B cell (primary cell): ENCODE measurements around the gene SLC15A5. TPM values are rescaled to one million over a fixed set of nuclear protein-coding genes. Genes with fewer than 3 reads are reported as not detected.

Source experiments
- ATAC-seq: fragments of 200-7000 bp; cut with Tn5 transposase; one replicate; pipeline ENCODE4 v1.10.0; 2021; ENCODE audit warnings: low read depth, mild to moderate bottlenecking, moderate number of reproducible peaks, moderate library complexity
- CTCF ChIA-PET: fragments of 350-600 bp; sonication (Branson Sonifier 250); formaldehyde crosslinking; loops from one replicate; lab custom pipeline; 2021; ENCODE audit warnings: antibody characterized with exemption, inconsistent platforms; lab: Charles Lee
- POLR2A ChIA-PET: fragments of 350-600 bp; sonication (Branson Sonifier 250); formaldehyde crosslinking; loops from one replicate; lab custom pipeline; 2021; ENCODE audit warnings: antibody characterized with exemption; lab: Charles Lee
- DNase-seq: peaks from one replicate; pipeline ENCODE4 v3.0.0; 2013
- H2AFZ ChIP-seq: 2 replicates; pipeline ENCODE4 v1.6.1; 2012; ENCODE audit warnings: mild to moderate bottlenecking, low read depth, low read length; ENCODE audit not compliant: insufficient read depth, poor library complexity, severe bottlenecking
- H3K27ac ChIP-seq, 2 donors: 1 replicate in 1 of 2; 2 replicates in 1 of 2; pipeline ENCODE4 v1.5.1; 2012 to 2013; ENCODE audit warnings: low read length in 2 of 2, mild to moderate bottlenecking in 2 of 2, moderate library complexity in 1 of 2
- H3K27me3 ChIP-seq, 4 experiments: fragments of 200-600 bp in 1 of 4; sonication (generic) in 1 of 4; replicated peaks in 1 of 4; 1 replicate in 2 of 4; 2 replicates in 2 of 4; pipeline versions ENCODE4 v1.6.1 to v1.7.0; 2013 to 2016; ENCODE audit warnings: low read length in 3 of 4, mild to moderate bottlenecking in 2 of 4, mixed read lengths in 1 of 4, moderate library complexity in 1 of 4; ENCODE audit not compliant: insufficient read depth in 4 of 4, control insufficient read depth in 3 of 4; ENCODE audit errors: control extremely low read depth in 1 of 4
- H3K36me3 ChIP-seq, 2 experiments: replicated peaks in 1 of 2; 1 replicate in 1 of 2; 2 replicates in 1 of 2; pipeline versions ENCODE4 v1.6.1 to v1.7.1; 2013; ENCODE audit warnings: low read length in 1 of 2; ENCODE audit not compliant: insufficient read depth in 2 of 2, control insufficient read depth in 1 of 2; ENCODE audit errors: control extremely low read depth in 1 of 2, extremely low read depth in 1 of 2
- H3K4me1 ChIP-seq, 2 donors: fragments of 200-600 bp in 1 of 2; sonication (generic) in 1 of 2; 1 replicate in 1 of 2; 2 replicates in 1 of 2; pipeline versions ENCODE4 v1.5.1 to v1.6.1; 2013 to 2017; ENCODE audit warnings: low read length in 2 of 2; ENCODE audit not compliant: control insufficient read depth in 2 of 2, insufficient read depth in 2 of 2
- H3K4me2 ChIP-seq: replicated peaks from 2 replicates; pipeline ENCODE3; 2012; ENCODE audit warnings: mild to moderate bottlenecking, low read depth, low read length; ENCODE audit not compliant: poor library complexity, severe bottlenecking
- H3K4me3 ChIP-seq, 5 experiments: fragments of 200-600 bp in 1 of 5; sonication (generic) in 1 of 5; 1 replicate in 3 of 5; 2 replicates in 2 of 5; pipeline versions ENCODE4 v1.5.1 to v1.7.0; 2011 to 2016; ENCODE audit warnings: low read length in 4 of 5, mild to moderate bottlenecking in 4 of 5, low read depth in 2 of 5, control low read depth in 1 of 5, moderate library complexity in 1 of 5; ENCODE audit not compliant: insufficient read depth in 1 of 5; ENCODE audit errors: control extremely low read depth in 1 of 5, extremely low read depth in 1 of 5
- H3K79me2 ChIP-seq: fragments of 200-600 bp; sonication (generic); one replicate; pipeline ENCODE4 v1.6.0; 2016; ENCODE audit warnings: low read length; ENCODE audit not compliant: control insufficient read depth, insufficient read depth
- H3K9ac ChIP-seq: fragments of 200-600 bp; sonication (generic); 2 replicates; pipeline ENCODE4 v1.6.1; 2017; ENCODE audit warnings: mild to moderate bottlenecking, low read length, moderate library complexity
- H3K9me3 ChIP-seq, 3 donors: one replicate each; pipeline versions ENCODE4 v1.6.1 to v1.7.1; 2013; ENCODE audit warnings: low read length in 2 of 3; ENCODE audit not compliant: control insufficient read depth in 2 of 3, insufficient read depth in 1 of 3; ENCODE audit errors: control extremely low read depth in 1 of 3
- H4K20me1 ChIP-seq: 2 replicates; pipeline ENCODE4 v1.6.0; 2012; ENCODE audit warnings: mild to moderate bottlenecking, low read length; ENCODE audit not compliant: insufficient read depth, control insufficient read depth, poor library complexity, severe bottlenecking
- H3K27ac Mint-ChIP-seq: one replicate; pipeline ENCODE4 v1.8.0; 2021; ENCODE audit warnings: mixed read lengths
- H3K27me3 Mint-ChIP-seq: one replicate; pipeline ENCODE4 v1.8.0; 2021; ENCODE audit warnings: mixed read lengths
- H3K4me1 Mint-ChIP-seq: one replicate; pipeline ENCODE4 v1.8.0; 2021; ENCODE audit warnings: mixed read lengths
- H3K4me3 Mint-ChIP-seq: one replicate; pipeline ENCODE4 v1.8.0; 2021; ENCODE audit warnings: mixed read lengths
- H3K9me3 Mint-ChIP-seq: one replicate; pipeline ENCODE4 v1.8.0; 2022; ENCODE audit warnings: mixed read lengths; ENCODE audit not compliant: insufficient read depth
- EZH2 ChIP-seq: IDR thresholded peaks from 2 replicates; pipeline ENCODE4 v1.6.1; 2012; ENCODE audit warnings: borderline replicate concordance, low read depth, mild to moderate bottlenecking, moderate library complexity, low read length; ENCODE audit not compliant: insufficient read depth, poor library complexity, severe bottlenecking
- whole genome bisulfite sequencing: methylation state at CpG from one replicate; pipeline ENCODE4 v1.1.5; 2013; ENCODE audit warnings: missing lambda C conversion rate; ENCODE audit not compliant: insufficient coverage; 5-methylcytosine and 5-hydroxymethylcytosine counted together
- intact Hi-C: fragments of 100-400 bp; cut with micrococcal nuclease; formaldehyde crosslinking; loops from one replicate; pipeline ENCODE4 v1.10.0; 2022
- polyA plus RNA-seq: library from polyadenylated mRNA; depleted of rRNA; stranded (reverse); fragments of >200 nt; gene quantifications from 2 replicates; pipeline ENCODE4 v1.2.3, GENCODE V29; 2012
- total RNA-seq, 2 donors: library from RNA; stranded (reverse); fragments of 120-200 nt in 1 of 2; gene quantifications; 1 replicate in 1 of 2; 2 replicates in 1 of 2; pipeline versions ENCODE4 v1.2.3 to v1.2.4, GENCODE V29; 2013 to 2022
- TF ChIP-seq, protein P1 (sequence below): fragments of 200-600 bp; IDR thresholded peaks from one replicate; pipeline ENCODE4 v1.8.0; 2022; ENCODE audit warnings: antibody characterized with exemption, mild to moderate bottlenecking

Gene SLC15A5
- total and polyA plus RNA-seq, 2 donors (not counting 1 experiment from before 2014, with no cell fraction given): not detected

DNA sequence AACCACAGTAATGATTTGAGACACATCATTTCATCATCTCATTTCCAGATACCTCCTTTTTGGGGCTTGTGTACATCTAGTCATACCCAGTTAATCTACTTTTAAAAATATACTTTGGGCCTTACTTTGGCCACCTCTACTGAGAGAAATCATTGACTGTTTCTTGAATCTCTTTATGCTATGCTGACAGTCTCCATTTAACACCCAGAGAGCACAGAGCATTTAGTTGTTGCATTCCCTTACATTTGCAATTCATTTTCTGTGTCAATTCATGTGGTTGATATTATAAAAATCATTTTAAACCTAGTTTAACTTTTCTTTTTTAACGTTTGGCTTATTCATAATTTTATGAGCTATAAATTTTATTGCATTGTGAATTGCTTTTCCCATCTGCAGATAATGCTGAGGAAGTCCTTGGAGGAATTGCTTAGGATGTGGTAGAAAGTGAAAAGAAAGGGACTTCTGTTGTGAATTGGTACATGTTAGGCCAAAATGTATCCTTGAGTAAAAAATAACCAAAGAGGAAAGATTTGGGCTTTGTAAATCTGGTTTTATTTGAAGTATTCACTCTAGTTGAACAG, 17.0 kb upstream of the SLC15A5 start:
- DNase-seq (no peak), ATAC-seq (no peak)
- Histone ChIP-seq H4K20me1 (no peaks in the 10 kb centered on the region), H3K27ac (no peak overlapping the region), H3K9me3 (no peaks in the 10 kb centered on the region), H3K9ac (no peak overlapping the region), H3K4me1 (no peaks in the 10 kb centered on the region), H3K4me3 (no peak overlapping the region), H2AFZ (no peak overlapping the region), H3K27me3 (no peaks in the 10 kb centered on the region), H3K79me2 (no peaks in the 10 kb centered on the region), H3K36me3 (no peaks in the 10 kb centered on the region), H3K4me2 (no peak overlapping the region)
- POLR2A ChIA-PET: no interaction called here
- Mint-ChIP-seq H3K27me3 (no peaks in the 10 kb centered on the region), H3K4me1 (no peaks in the 10 kb centered on the region), H3K27ac (no peak overlapping the region), H3K4me3 (no peak overlapping the region), H3K9me3 (no peaks in the 10 kb centered on the region)
- CTCF ChIA-PET: no interaction called here
- no peak for TF ChIP-seq EZH2
- TF ChIP-seq, protein P1, sequence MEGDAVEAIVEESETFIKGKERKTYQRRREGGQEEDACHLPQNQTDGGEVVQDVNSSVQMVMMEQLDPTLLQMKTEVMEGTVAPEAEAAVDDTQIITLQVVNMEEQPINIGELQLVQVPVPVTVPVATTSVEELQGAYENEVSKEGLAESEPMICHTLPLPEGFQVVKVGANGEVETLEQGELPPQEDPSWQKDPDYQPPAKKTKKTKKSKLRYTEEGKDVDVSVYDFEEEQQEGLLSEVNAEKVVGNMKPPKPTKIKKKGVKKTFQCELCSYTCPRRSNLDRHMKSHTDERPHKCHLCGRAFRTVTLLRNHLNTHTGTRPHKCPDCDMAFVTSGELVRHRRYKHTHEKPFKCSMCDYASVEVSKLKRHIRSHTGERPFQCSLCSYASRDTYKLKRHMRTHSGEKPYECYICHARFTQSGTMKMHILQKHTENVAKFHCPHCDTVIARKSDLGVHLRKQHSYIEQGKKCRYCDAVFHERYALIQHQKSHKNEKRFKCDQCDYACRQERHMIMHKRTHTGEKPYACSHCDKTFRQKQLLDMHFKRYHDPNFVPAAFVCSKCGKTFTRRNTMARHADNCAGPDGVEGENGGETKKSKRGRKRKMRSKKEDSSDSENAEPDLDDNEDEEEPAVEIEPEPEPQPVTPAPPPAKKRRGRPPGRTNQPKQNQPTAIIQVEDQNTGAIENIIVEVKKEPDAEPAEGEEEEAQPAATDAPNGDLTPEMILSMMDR: no peak
- intact Hi-C loops: no loop called here
- no CpG with 5 or more reads among the region's 1 CpG for WGBS

DNA sequence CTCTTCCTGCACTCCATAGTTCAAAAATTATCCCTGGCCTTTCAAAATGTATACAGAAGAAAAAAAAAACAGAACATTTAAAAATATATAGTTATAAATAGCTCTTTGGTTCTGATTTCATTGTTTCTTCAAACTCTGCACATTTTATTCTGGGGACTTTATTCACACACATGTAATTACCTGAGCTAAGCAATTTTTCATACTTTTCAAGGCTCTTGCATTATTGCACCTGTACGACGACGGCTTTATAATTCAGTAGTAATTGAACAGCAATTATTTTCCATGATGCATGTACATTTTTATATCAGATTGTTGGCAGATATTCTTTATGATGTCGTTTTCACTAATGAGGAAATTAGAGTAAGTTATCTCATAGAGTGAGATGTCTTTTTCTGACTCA, 13.5 kb upstream of the SLC15A5 start:
- no peak overlapping the region for H3K27ac Mint-ChIP-seq
- no peak overlapping the region for H3K4me3 ChIP-seq
- ChIA-PET POLR2A (no interaction called here), CTCF (interaction anchor here (0.7 kb wide), 1 partner anchor 35 kb away, joined by 3 read pairs; no protein-coding TSS in a partner anchor)
- intact Hi-C loops: no loop called here
- no peaks in the 10 kb centered on the region for H3K27me3 Mint-ChIP-seq
- no peak for DNase-seq
- no peaks in the 10 kb centered on the region for H3K36me3 ChIP-seq
- H3K4me2 ChIP-seq: no peak overlapping the region
- WGBS: no CpG with 5 or more reads among the region's 4 CpGs
- H3K9ac ChIP-seq: no peak overlapping the region
- no peak overlapping the region for H2AFZ ChIP-seq
- no peak overlapping the region for H3K27ac ChIP-seq
- no peaks in the 10 kb centered on the region for H3K4me1 ChIP-seq
- H4K20me1 ChIP-seq: no peaks in the 10 kb centered on the region
- no peak for ATAC-seq
- no peaks in the 10 kb centered on the region for H3K9me3 Mint-ChIP-seq
- TF ChIP-seq, protein P1: no peak
- TF ChIP-seq EZH2: no peak
- H3K9me3 ChIP-seq: peaks cover 0 to 2% (median 0%) of the 10 kb centered on the region in 3 donors
- H3K27me3 ChIP-seq: no peaks in the 10 kb centered on the region
- no peaks in the 10 kb centered on the region for H3K79me2 ChIP-seq
- no peaks in the 10 kb centered on the region for H3K4me1 Mint-ChIP-seq
- no peak overlapping the region for H3K4me3 Mint-ChIP-seq
